K562 (cell line): Measurements from ENCODE around the gene ITGA3. TPM values are rescaled to one million over a fixed set of nuclear protein-coding genes. Genes with fewer than 3 reads are reported as not detected.

ENCODE experiments used
- BACH1 ChIP-seq: fragments of 200-800 bp; sonication (Bioruptor generic); IDR thresholded peaks from 2 replicates; pipeline ENCODE4 v1.6.1; 2016; ENCODE audit warnings: missing genetic modification characterization, missing compliant biosample characterization
- CBFA2T2 ChIP-seq: fragments of 450-650 bp; conservative IDR thresholded peaks from 2 replicates; pipeline ENCODE4 v1.6.1; 2017; ENCODE audit warnings: mild to moderate bottlenecking
- CBFA2T3 ChIP-seq: fragments of 450-650 bp; IDR thresholded peaks from 2 replicates; pipeline ENCODE4 v1.6.1; 2017
- CCNT2 ChIP-seq: IDR thresholded peaks from 2 replicates; pipeline ENCODE4 v1.6.1; 2011; ENCODE audit warnings: borderline replicate concordance, low read depth, mild to moderate bottlenecking, moderate library complexity, mixed read lengths, low read length; ENCODE audit not compliant: insufficient read length; ENCODE audit errors: extremely low read depth
- DACH1 ChIP-seq: fragments of 450-650 bp; IDR thresholded peaks from 2 replicates; pipeline ENCODE4 v1.6.1; 2018; ENCODE audit not compliant: partially characterized antibody
- DNMT1 ChIP-seq: fragments of 450-650 bp; IDR thresholded peaks from 2 replicates; pipeline ENCODE4 v1.6.1; 2016; ENCODE audit warnings: antibody characterized with exemption, mild to moderate bottlenecking
- ELF1 ChIP-seq: fragments of 200-800 bp; sonication (Bioruptor generic); IDR thresholded peaks from 2 replicates; pipeline ENCODE4 v1.6.1; 2016; ENCODE audit warnings: missing genetic modification characterization, missing compliant biosample characterization
- ELF4 ChIP-seq: fragments of 450-650 bp; formaldehyde crosslinking; IDR thresholded peaks from 2 replicates; pipeline ENCODE4 v1.4.0; 2022; ENCODE audit warnings: missing genetic modification characterization
- FOS ChIP-seq: IDR thresholded peaks from 3 replicates; pipeline ENCODE4 v1.6.1; 2011; ENCODE audit not compliant: insufficient read length; ENCODE audit errors: extremely low read depth
- FOXM1 ChIP-seq, 2 experiments: fragments of 450-650 bp in 1 of 2; sonication (generic) in 1 of 2; formaldehyde crosslinking in 1 of 2; IDR thresholded peaks; 2 replicates each; pipeline versions ENCODE4 v1.6.1 to v1.9.0; 2017 to 2022; ENCODE audit warnings: low read depth in 2 of 2, mild to moderate bottlenecking in 2 of 2, missing genetic modification reagents in 1 of 2, moderate library complexity in 1 of 2
- GATAD2A ChIP-seq: fragments of 450-650 bp; IDR thresholded peaks from 2 replicates; pipeline ENCODE4 v1.6.1; 2017
- HIVEP1 ChIP-seq: fragments of 250-450 bp; sonication (Bioruptor Pico); IDR thresholded peaks from 2 replicates; pipeline ENCODE4 v1.4.0; 2020; ENCODE audit warnings: mild to moderate bottlenecking
- MAFG ChIP-seq: fragments of 450-650 bp; conservative IDR thresholded peaks from 2 replicates; pipeline ENCODE4 v1.6.1; 2016; ENCODE audit warnings: missing genetic modification characterization, missing compliant biosample characterization
- MED1 ChIP-seq: sonication (generic); formaldehyde crosslinking; IDR thresholded peaks from 2 replicates; pipeline ENCODE4 v1.8.1; 2023; ENCODE audit warnings: missing genetic modification reagents, borderline replicate concordance
- MEF2D ChIP-seq: conservative IDR thresholded peaks from 2 replicates; pipeline ENCODE4 v1.6.1; 2016; ENCODE audit warnings: low read depth, missing genetic modification characterization, missing compliant biosample characterization
- MYBL2 ChIP-seq, 2 experiments: fragments of 450-650 bp in 1 of 2; sonication (generic) in 1 of 2; formaldehyde crosslinking in 1 of 2; IDR thresholded peaks; 2 replicates each; pipeline versions ENCODE4 v1.6.1 to v1.8.1; 2017 to 2022; ENCODE audit warnings: borderline replicate concordance in 1 of 2, inconsistent platforms in 1 of 2, low read depth in 1 of 2, mild to moderate bottlenecking in 1 of 2, missing genetic modification reagents in 1 of 2, moderate library complexity in 1 of 2
- RBM22 ChIP-seq: fragments of 200-400 bp; formaldehyde crosslinking; IDR thresholded peaks from 2 replicates; pipeline ENCODE4 v1.6.1; 2018; ENCODE audit warnings: low read length, low read depth; ENCODE audit not compliant: poor library complexity, severe bottlenecking
- RFX1 ChIP-seq: fragments of 450-650 bp; IDR thresholded peaks from 2 replicates; pipeline ENCODE4 v1.6.1; 2016; ENCODE audit warnings: mild to moderate bottlenecking, moderate library complexity
- SAFB2 ChIP-seq: fragments of 200-400 bp; formaldehyde crosslinking; IDR thresholded peaks from 2 replicates; pipeline ENCODE4 v1.6.1; 2018; ENCODE audit warnings: borderline replicate concordance, low read length, low read depth, moderate library complexity; ENCODE audit not compliant: severe bottlenecking
- SREBF1 ChIP-seq: fragments of 150-350 bp; IDR thresholded peaks from 2 replicates; pipeline ENCODE4 v1.6.1; 2014; ENCODE audit warnings: antibody characterized with exemption, low read depth, low read length, borderline replicate concordance
- THRAP3 ChIP-seq: fragments of 450-650 bp; IDR thresholded peaks from 2 replicates; pipeline ENCODE4 v1.6.1; 2016; ENCODE audit warnings: mild to moderate bottlenecking, inconsistent platforms, borderline replicate concordance
- XRCC4 ChIP-seq: IDR thresholded peaks from one replicate; pipeline ENCODE4 v1.6.1; 2011; ENCODE audit not compliant: insufficient read depth, insufficient read length; ENCODE audit errors: extremely low read depth
- XRCC5 ChIP-seq: fragments of 200-400 bp; formaldehyde crosslinking; IDR thresholded peaks from 2 replicates; pipeline ENCODE4 v1.6.1; 2017; ENCODE audit warnings: low read depth, mild to moderate bottlenecking, low read length
- ZFX ChIP-seq: sonication (generic); formaldehyde crosslinking; IDR thresholded peaks from 2 replicates; pipeline ENCODE4 v1.8.0; 2022; ENCODE audit warnings: mild to moderate bottlenecking, missing genetic modification reagents, moderate library complexity
- ZNF174 ChIP-seq: fragments of 250-450 bp; sonication (Bioruptor Pico); IDR thresholded peaks from 2 replicates; pipeline ENCODE4 v1.4.0; 2020; ENCODE audit warnings: mild to moderate bottlenecking
- ZNF354B ChIP-seq: fragments of 250-450 bp; sonication (Bioruptor Pico); IDR thresholded peaks from 2 replicates; pipeline ENCODE4 v1.4.0; 2020
- ZNF41 ChIP-seq: fragments of 250-450 bp; sonication (Bioruptor Pico); conservative IDR thresholded peaks from 2 replicates; pipeline ENCODE4 v1.4.0; 2020; ENCODE audit warnings: mild to moderate bottlenecking
- ZNF785 ChIP-seq: fragments of 250-450 bp; sonication (Bioruptor Pico); IDR thresholded peaks from 2 replicates; pipeline ENCODE4 v1.4.0; 2020; ENCODE audit warnings: mild to moderate bottlenecking
- polyA plus RNA-seq, 8 experiments: library from polyadenylated mRNA; depleted of rRNA in 4 of 8; stranded (reverse) in 5 of 8; unstranded in 3 of 8; fragments of >200 nt; fragmentation: Nextera tagmentation in 2 of 8; fragmentation: Illumina TruSeq in 1 of 8; extraction: Ambion mirVana in 2 of 8; extraction: Trizol in 1 of 8; gene quantifications; 2 replicates each; pipeline versions ENCODE4 v1.2.1 to v1.2.3, GENCODE V29; 2011 to 2014; ENCODE audit warnings: inconsistent platforms in 1 of 8, missing spikeins in 1 of 8
- total RNA-seq, 7 experiments: library from RNA; depleted of rRNA in 6 of 7; stranded (reverse); fragments of >200 nt in 6 of 7; fragmentation: Illumina TruSeq in 2 of 7; extraction: Trizol in 2 of 7; gene quantifications; 2 replicates each; pipeline versions ENCODE4 v1.2.1 to v1.2.3, GENCODE V29; 2011 to 2021; ENCODE audit warnings: low replicate concordance in 1 of 7
- TF ChIP-seq, protein P1 (sequence below): sonication (generic); formaldehyde crosslinking; IDR thresholded peaks from 2 replicates; pipeline ENCODE4 v1.8.1; 2022; ENCODE audit warnings: missing genetic modification reagents
- TF ChIP-seq, protein P2 (sequence below): fragments of 450-650 bp; formaldehyde crosslinking; IDR thresholded peaks from 2 replicates; pipeline ENCODE4 v1.4.0; 2020; ENCODE audit warnings: mild to moderate bottlenecking, mixed read lengths

ITGA3 gene
- total and polyA plus RNA-seq, 9 of the 15 experiments (the other 6 are each of a cell fraction or from before 2014, with no cell fraction given), result 0.03 to 0.75 (median 0.14) TPM; not detected in 2

DNA sequence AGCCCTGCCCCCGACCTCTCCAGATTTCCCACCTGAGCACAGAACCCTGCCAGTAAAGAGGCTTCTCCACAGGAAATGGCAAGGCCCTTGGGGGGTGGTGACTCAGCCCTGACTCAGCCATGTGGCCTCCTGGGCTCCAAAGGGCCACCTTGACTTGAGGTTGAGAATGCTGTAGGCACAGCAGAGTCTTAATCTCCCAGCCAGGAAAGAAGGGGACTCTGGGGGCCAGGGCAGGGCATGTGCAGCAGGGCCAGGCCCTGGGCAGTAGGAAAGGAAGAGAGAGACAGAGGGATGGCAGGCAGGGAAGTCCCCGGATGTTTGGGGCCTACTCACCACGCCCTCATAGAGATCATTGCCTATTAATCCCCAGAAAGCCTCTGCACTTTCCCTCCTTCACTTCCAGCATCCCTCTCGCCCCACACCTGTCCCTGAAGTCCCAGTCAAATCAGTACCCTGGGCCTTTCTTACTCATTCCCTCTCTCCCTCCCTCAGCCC lies 4.8 kb upstream of the ITGA3 start (continued):
- TF ChIP-seq ZNF174 (CRISPR knock-in tag) (no peak), ELF1 (tag) (no peak), DACH1 (no peak), MYBL2 (IDR thresholded peaks at IDR 0.05; ENCODE audit: low read depth) (no peak), MYBL2 (CRISPR knock-in tag; IDR thresholded peaks at IDR 0.05; ENCODE audit: borderline replicate concordance) (no peak), XRCC4 (no peak), ZNF354B (CRISPR knock-in tag) (no peak), THRAP3 (no peak), FOS (no peak), XRCC5 (no peak), DNMT1 (no peak), RFX1 (no peak), SREBF1 (no peak), BACH1 (peak; percentile 38; the same call in 1 of the 2 replicates), CBFA2T3 (peak; percentile 24; the same call in 1 of the 2 replicates), ZFX (CRISPR knock-in tag) (peak; percentile 29; the same call in 1 of the 2 replicates), MAFG (0 out of 2 replicates have a peak, but pooled peaks have one; percentile 23), ZNF785 (CRISPR knock-in tag) (no peak), CCNT2 (no peak), FOXM1 (IDR thresholded peaks at IDR 0.05; ENCODE audit: low read depth) (no peak), FOXM1 (CRISPR knock-in tag; IDR thresholded peaks at IDR 0.05; ENCODE audit: low read depth) (no peak), CBFA2T2 (no peak), ZNF41 (CRISPR knock-in tag) (no peak), HIVEP1 (CRISPR knock-in tag) (no peak), MEF2D (tag) (no peak), SAFB2 (no peak), ELF4 (CRISPR knock-in tag) (no peak), MED1 (CRISPR knock-in tag) (no peak), RBM22 (no peak), GATAD2A (no peak)
- TF ChIP-seq, protein P1, sequence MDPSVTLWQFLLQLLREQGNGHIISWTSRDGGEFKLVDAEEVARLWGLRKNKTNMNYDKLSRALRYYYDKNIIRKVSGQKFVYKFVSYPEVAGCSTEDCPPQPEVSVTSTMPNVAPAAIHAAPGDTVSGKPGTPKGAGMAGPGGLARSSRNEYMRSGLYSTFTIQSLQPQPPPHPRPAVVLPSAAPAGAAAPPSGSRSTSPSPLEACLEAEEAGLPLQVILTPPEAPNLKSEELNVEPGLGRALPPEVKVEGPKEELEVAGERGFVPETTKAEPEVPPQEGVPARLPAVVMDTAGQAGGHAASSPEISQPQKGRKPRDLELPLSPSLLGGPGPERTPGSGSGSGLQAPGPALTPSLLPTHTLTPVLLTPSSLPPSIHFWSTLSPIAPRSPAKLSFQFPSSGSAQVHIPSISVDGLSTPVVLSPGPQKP (CRISPR knock-in tag), result no peak
- TF ChIP-seq, protein P2, sequence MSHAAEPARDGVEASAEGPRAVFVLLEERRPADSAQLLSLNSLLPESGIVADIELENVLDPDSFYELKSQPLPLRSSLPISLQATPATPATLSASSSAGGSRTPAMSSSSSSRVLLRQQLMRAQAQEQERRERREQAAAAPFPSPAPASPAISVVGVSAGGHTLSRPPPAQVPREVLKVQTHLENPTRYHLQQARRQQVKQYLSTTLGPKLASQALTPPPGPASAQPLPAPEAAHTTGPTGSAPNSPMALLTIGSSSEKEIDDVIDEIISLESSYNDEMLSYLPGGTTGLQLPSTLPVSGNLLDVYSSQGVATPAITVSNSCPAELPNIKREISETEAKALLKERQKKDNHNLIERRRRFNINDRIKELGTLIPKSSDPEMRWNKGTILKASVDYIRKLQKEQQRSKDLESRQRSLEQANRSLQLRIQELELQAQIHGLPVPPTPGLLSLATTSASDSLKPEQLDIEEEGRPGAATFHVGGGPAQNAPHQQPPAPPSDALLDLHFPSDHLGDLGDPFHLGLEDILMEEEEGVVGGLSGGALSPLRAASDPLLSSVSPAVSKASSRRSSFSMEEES (CRISPR knock-in tag), result no peak
